Dedifferentiated amniotic fluid mesenchymal stem cell (primary cell): Measurements from ENCODE around the gene ZBTB20.

Source experiments
- DNase-seq: peaks from one replicate; pipeline ENCODE4 v3.0.0-alpha.2; 2016; ENCODE audit errors: extremely low spot score

The ZBTB20 gene

GRCh38 chr3:114408736-114409670, 738.1 kb downstream of the ZBTB20 start:
- DNase-seq, result no peak

DNA sequence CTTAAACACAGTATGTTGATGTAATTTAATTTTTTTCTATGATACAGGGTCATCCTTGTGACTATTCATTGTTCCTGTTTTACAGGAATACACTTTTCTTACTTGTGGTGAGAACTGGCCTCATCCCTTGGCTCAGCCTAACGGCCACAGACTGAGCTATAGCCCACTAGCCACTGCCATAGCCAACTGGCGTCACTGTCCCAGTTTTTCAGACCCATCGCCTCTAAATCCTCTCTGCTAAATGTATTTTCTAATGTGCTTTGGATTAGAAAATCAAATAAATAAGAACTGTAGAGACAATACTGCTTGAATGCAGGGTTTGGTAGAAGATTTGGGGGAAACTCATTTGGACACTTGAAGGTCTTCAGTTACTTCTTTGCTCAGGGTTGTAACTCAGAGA, 740.2 kb downstream of the ZBTB20 start:
- no peak for DNase-seq

- no peak for DNase-seq
Measured at GRCh38 chr3:114406286-114406685, 740.8 kb downstream of the ZBTB20 start.

DNA sequence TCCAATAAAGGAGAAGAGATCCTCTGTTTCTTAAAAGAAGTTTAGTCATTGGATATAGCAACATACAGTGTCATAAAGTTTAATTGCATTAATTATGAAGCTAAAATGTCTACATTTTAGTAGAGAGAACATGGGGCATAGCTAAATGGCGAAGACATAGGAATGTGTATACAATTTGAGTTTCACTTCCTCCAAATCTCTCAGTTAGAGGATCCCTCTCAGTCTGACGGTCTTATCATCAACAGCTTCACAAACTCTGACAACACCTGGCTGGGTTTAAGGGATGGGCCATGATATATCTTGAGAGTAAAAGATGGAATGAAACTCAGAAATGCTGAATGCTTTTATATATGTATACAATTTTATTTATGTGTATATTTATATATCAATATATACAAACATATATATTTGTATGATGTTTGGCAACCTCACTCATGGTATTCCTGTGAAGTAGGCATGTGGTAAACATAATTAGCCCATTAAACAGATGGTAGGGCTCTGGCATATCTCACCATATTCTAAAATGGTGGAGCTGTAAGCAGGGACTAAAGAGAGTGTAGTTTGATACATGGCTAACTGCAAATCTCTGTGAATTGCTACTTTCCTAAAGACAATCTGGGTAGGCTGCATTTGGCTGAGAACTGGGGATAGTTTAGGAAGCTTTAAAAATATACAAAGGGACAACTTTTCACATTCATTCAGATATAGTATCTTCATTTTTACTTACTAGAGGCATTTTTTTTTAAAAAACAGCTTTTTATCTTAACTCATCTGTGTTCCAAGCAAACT, 741.7 kb downstream of the ZBTB20 start:
- no peak for DNase-seq

- no peak for DNase-seq
Measured at GRCh38 chr3:114404590-114404989, 742.5 kb downstream of the ZBTB20 start.

DNA sequence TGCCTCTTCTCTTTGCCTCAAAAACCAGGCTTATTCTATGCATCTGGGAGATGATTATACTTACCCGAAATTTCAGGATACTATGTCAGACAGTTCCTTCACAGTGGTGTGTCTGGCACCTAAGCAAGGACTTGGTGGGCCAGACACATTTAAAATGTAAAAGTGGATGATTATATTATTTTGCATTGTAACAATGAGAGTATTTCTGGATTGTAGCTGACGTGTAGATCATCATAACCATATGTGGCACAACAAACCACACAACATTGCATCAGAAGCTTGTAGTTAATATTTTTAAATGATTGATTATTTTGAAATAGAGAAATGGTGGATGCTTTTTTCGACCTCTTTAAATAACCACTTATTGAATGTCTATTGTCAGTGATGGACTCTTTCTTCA, 744.2 kb downstream of the ZBTB20 start:
- DNase-seq, result no peak

DNA sequence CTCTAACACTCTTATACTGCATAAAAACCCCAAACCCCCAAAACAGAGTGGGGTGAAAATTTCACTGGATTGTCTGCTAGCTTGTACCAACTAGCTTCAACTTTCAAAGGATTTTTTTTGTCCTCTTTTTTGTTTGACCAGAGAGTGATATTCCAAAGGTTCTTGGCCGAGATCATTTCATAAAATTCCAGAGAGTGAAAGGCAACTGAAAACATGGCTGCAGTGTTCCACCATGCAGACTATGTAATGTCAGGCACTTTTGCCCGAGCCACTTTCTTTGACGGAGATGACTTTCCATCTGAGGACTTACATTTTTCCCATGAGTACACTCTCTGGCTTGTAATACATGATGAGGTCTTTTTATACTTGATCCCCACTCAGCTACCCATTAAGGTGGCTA, 745.7 kb downstream of the ZBTB20 start:
- DNase-seq, result no peak

- no peak for DNase-seq
Measured at GRCh38 chr3:114400371-114400770, 746.7 kb downstream of the ZBTB20 start.

DNA sequence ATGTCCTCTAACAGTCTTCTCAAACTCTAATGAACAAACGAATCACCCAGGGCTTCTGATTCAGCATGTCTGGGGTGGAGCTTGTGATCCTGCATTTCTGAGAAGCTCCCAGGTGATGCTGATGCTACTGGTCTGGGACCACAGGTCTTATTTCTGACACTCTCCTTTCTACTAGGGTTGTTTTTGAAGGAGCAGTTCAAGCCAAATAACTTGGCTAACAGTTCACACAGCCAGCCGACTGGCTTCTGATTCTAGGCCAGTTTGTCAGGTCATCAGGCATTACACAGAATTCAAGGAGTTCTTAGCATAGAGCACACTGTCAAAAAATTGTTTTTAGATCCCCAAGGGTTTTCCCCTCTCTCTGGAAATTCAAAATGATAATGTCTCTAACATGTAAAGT, 752.5 kb downstream of the ZBTB20 start:
- no peak for DNase-seq

GRCh38 chr3:114393367-114394072, 753.6 kb downstream of the ZBTB20 start:
- no peak for DNase-seq

- no peak for DNase-seq
Measured at GRCh38 chr3:114392831-114393230, 754.3 kb downstream of the ZBTB20 start.

- DNase-seq, result no peak
Measured at GRCh38 chr3:114389156-114389555, 757.9 kb downstream of the ZBTB20 start.

- DNase-seq, result no peak
Measured at GRCh38 chr3:114384558-114384903, 762.6 kb downstream of the ZBTB20 start.

DNA sequence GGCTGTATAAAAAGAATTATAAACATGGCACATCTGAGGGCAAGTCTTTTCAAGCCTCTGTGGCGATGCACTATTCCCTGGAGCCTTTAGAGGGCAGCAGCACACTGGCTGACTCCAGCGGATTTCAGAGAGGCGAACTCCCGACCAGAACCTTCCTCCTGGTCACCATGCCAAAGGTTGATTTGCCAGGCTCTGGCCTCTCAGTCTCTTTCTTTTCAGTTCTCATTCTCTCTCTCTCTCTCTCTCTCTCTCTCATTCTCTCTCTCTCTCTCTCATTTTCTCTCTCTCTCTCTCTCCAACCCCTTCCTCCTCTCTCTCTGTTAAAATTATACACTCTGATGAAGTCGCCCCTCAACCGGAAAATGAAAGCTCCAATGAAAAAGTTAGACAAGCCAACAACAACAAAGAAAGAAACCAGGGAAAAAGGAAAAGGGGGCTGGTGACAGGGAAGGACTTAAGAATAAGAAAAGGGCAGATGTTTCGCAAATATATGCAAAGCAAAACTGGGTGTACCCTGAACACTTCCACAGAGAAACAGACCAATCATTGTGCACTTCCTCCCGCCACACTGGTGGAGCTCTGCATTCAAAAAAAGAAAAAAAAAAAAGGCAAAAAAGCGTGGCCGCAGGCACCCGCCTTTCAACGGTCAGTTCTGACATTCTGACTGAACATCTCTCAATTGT, 763.1 kb downstream of the ZBTB20 start:
- DNase-seq, result peak; percentile 88

- DNase-seq, result peak; percentile 89
Measured at GRCh38 chr3:114380233-114380651, 766.8 kb downstream of the ZBTB20 start.

DNA sequence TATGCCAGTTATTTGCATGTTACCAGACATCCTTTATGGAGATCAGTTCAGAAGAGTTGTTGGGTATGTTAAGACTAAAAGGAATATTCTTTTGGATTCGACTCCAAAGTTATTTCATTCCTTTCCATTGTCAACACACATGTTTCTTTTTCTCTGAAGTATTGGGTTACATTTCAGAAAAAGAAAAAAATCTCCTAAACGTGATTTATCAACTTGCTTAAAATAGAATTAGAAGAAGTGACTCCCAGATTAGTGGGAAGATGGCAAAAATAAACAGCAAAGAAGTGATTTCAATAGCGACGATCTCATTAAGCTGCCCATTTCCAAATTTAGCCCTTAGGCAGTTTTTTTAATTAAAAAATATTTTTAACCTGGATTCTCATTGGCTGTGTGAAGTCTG, 767.8 kb downstream of the ZBTB20 start:
- no peak for DNase-seq

- DNase-seq, result no peak
Measured at GRCh38 chr3:114378760-114379159, 768.3 kb downstream of the ZBTB20 start.

DNA sequence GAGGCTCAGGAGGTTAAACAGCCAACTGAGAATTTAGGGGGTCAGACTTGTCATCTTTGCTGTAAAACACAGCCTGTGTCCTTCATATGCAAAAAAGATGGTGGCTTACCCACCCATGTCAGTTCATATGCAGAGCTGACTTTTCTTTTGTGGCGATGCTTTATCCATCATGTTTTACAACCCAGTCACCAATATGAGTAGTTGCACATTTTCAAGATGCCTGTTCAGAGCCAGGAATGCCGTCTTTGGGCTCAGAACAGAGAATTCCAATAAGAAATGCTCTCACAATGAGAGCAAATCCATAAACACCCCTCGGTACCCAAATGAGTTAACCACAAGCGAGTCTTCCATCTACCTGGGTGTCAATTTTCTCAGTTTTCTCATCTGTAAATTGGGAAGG, 769.7 kb downstream of the ZBTB20 start:
- no peak for DNase-seq

DNA sequence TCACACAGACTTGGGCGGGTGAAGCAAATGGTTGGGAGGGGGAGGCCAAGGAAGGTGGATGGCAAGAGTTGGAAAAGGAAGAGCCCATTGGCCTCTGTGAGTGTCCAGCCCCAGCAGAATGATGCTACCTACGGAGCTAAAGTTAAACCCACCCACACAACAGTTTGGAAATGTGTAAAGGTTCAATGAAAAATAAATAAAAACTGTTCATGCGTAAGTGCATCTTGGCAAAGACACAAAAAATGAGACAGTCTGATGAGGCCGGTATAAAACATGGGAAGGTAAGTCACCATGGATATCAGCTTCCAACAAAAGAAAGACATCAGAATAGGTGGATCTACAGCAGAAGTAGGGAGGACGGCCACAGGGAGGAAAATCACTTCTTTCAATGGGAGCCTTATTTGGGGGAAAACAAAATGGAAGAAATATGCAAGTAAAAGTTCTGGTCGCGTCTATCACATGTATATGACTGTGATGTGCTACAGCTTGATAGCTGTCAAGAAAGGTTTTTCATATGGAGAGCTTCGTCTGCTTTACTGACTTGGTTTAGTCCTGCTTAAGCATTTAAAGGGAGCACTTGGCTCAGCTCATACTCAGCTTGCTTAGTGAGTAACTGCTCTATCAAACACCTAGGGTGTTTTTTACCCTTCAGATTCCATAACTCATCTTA, 770.4 kb downstream of the ZBTB20 start:
- no peak for DNase-seq

DNA sequence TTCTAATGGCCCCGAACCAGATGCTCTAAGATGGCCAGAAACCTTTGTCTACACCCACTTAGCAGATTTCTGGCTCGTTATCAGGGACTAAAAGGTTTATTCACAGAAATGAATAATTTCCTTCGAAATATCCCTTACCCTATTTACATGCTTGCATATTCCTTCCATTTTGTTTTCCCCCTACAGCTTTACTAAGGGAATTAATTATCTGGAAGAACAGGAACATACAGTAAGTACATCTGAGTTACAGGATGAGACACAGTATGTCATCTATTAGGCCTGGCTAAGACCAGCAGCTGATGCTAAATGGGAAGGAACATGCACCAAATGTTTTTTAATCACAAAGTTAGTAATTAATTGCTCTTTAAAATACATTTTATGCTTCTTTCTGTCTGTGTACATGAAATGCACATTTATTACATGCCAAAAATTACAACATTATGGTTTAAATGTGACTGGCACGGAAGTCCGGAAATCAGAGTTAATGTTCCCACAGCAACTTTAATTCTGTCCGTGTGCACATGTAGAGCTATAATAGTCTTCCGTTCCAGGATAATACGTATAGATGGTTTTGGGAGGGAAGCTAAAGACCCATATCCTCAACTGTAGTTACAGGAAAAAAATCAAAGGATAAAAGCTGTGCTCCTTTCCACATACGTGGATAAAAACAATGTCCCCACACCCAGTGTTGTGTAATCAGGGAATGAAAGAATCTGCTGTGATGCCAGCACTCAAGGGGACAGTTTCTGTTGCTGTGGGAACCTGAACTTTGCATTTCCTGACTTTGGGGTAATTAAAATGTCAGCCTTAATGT, 771.3 kb downstream of the ZBTB20 start:
- DNase-seq, result no peak
